PC-9 (cell line): ENCODE data around the gene NQO2.

Experiments
- EZH2 ChIP-seq: fragments of 200-600 bp; sonication (generic); IDR thresholded peaks from 2 replicates; pipeline ENCODE4 v1.8.0; 2017; ENCODE audit warnings: antibody characterized with exemption, low read depth
- TF ChIP-seq, protein P1 (sequence below): fragments of 200-600 bp; sonication (generic); conservative IDR thresholded peaks from 2 replicates; pipeline ENCODE4 v1.6.1; 2017; ENCODE audit warnings: mixed run types, antibody characterized with exemption, mild to moderate bottlenecking, moderate library complexity

GRCh38 chr6:3019749-3020320 lies 20.1 kb downstream of the NQO2 start:
- TF ChIP-seq, protein P1, sequence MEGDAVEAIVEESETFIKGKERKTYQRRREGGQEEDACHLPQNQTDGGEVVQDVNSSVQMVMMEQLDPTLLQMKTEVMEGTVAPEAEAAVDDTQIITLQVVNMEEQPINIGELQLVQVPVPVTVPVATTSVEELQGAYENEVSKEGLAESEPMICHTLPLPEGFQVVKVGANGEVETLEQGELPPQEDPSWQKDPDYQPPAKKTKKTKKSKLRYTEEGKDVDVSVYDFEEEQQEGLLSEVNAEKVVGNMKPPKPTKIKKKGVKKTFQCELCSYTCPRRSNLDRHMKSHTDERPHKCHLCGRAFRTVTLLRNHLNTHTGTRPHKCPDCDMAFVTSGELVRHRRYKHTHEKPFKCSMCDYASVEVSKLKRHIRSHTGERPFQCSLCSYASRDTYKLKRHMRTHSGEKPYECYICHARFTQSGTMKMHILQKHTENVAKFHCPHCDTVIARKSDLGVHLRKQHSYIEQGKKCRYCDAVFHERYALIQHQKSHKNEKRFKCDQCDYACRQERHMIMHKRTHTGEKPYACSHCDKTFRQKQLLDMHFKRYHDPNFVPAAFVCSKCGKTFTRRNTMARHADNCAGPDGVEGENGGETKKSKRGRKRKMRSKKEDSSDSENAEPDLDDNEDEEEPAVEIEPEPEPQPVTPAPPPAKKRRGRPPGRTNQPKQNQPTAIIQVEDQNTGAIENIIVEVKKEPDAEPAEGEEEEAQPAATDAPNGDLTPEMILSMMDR = no peak
- no peak for TF ChIP-seq EZH2
